ENCODE measurements around the gene CCL4. TPM values are rescaled to one million over a fixed set of nuclear protein-coding genes. Genes with fewer than 3 reads are reported as not detected.
"Not testable (repeated sequence)": the region's sequence is repeated elsewhere in the genome, so short reads cannot be mapped to it uniquely, and the experiment has no call there.

CCL4 gene
- total RNA-seq, 1 donor from 2014 or later = 23.4 TPM

DNA sequence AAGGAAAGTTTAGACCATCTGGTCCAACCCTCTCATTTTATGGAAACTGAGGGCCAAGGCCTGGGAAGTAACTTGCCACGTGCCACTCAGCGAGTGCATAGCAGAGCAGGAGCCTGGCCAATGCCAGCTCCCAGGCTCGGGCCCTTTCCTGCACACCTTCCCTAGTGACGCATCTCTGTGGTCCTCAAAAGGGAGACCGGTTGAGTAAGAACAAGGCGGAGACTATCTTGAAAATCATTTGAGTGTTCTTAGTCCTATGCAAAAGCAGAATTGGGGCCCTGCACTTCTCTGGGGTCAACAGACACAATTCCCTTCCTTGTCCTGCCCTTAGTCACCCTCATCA, 2.8 kb downstream of the CCL4 start:
- Histone ChIP-seq H3K27ac (ENCODE audit: low read depth, low read length) (no peak overlapping the region), H2AFZ (ENCODE audit: low read depth, low read length) (no peak overlapping the region), H3K4me1 (ENCODE audit: insufficient read depth, low read length) (no peaks in the 10 kb centered on the region), H3K36me3 (ENCODE audit: insufficient read depth, low read length) (no peaks in the 10 kb centered on the region), H3K9me3 (ENCODE audit: insufficient read depth, low read depth, low read length) (no peaks in the 10 kb centered on the region), H3K27me3 (ENCODE audit: insufficient read depth, low read length) (no peaks in the 10 kb centered on the region), H4K20me1 (ENCODE audit: insufficient read depth, low read length) (no peaks in the 10 kb centered on the region), H3K79me2 (ENCODE audit: insufficient read depth, low read length) (no peaks in the 10 kb centered on the region), H3K9ac (ENCODE audit: low read length) (no peak overlapping the region), H3K4me2 (ENCODE audit: low read length) (no peak overlapping the region), H3K4me3 (ENCODE audit: insufficient read depth, low read depth, low read length) (no peak overlapping the region)
- Mint-ChIP-seq H3K27ac (ENCODE audit: unreplicated experiment) (no peak overlapping the region), H3K27me3 (ENCODE audit: low read depth, unreplicated experiment) (peaks cover 27% of the 10 kb centered on the region), H3K4me1 (ENCODE audit: low read depth, unreplicated experiment) (no peaks in the 10 kb centered on the region), H3K9me3 (ENCODE audit: unreplicated experiment) (peaks cover 8% of the 10 kb centered on the region), H3K4me3 (ENCODE audit: unreplicated experiment) (no peak overlapping the region), H3K36me3 (ENCODE audit: low read depth, unreplicated experiment) (no peaks in the 10 kb centered on the region)
- DNase-seq (ENCODE audit: low read depth) (no peak), FAIRE-seq (no peak)
- TF ChIP-seq, protein P1, sequence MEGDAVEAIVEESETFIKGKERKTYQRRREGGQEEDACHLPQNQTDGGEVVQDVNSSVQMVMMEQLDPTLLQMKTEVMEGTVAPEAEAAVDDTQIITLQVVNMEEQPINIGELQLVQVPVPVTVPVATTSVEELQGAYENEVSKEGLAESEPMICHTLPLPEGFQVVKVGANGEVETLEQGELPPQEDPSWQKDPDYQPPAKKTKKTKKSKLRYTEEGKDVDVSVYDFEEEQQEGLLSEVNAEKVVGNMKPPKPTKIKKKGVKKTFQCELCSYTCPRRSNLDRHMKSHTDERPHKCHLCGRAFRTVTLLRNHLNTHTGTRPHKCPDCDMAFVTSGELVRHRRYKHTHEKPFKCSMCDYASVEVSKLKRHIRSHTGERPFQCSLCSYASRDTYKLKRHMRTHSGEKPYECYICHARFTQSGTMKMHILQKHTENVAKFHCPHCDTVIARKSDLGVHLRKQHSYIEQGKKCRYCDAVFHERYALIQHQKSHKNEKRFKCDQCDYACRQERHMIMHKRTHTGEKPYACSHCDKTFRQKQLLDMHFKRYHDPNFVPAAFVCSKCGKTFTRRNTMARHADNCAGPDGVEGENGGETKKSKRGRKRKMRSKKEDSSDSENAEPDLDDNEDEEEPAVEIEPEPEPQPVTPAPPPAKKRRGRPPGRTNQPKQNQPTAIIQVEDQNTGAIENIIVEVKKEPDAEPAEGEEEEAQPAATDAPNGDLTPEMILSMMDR (IDR thresholded peaks at IDR 0.05; ENCODE audit: insufficient read depth, low read depth, low read length) = no peak
- no peak for TF ChIP-seq EZH2 (IDR thresholded peaks at IDR 0.05; ENCODE audit: insufficient read depth, low read length)

DNA sequence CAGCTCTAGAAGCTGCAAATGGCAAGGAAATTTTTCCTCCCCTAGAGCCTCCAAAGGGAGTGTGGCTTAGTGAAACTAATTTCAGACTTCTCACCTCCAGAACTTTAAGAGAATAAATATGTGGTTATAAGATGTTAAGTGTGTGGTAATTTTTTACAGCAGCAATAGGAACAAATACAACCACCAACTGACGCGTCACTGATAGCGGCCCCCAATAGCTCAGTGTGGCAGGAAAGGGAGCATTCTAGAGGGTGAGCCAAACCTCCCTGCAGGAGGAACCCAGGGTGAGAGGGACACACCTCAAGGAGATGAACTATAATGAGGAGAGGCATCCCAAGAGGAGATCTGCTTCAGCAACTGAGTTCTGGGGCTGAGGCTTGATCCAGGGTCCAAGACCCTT, 4.0 kb downstream of the CCL4 start:
- Mint-ChIP-seq H3K27me3 (ENCODE audit: low read depth, unreplicated experiment) (peaks cover 27% of the 10 kb centered on the region), H3K4me3 (ENCODE audit: unreplicated experiment) (no peak overlapping the region), H3K9me3 (ENCODE audit: unreplicated experiment) (peaks cover 17% of the 10 kb centered on the region), H3K4me1 (ENCODE audit: low read depth, unreplicated experiment) (no peaks in the 10 kb centered on the region), H3K27ac (ENCODE audit: unreplicated experiment) (no peak overlapping the region), H3K36me3 (ENCODE audit: low read depth, unreplicated experiment) (no peaks in the 10 kb centered on the region)
- no peaks in the 10 kb centered on the region for H3K79me2 ChIP-seq (ENCODE audit: insufficient read depth, low read length)
- H3K4me1 ChIP-seq (ENCODE audit: insufficient read depth, low read length) = no peaks in the 10 kb centered on the region
- H3K27ac ChIP-seq (ENCODE audit: low read depth, low read length) = no peak overlapping the region
- no peaks in the 10 kb centered on the region for H3K36me3 ChIP-seq (ENCODE audit: insufficient read depth, low read length)
- H3K9me3 ChIP-seq (ENCODE audit: insufficient read depth, low read depth, low read length) = no peaks in the 10 kb centered on the region
- no peak overlapping the region for H3K4me3 ChIP-seq (ENCODE audit: insufficient read depth, low read depth, low read length)
- no peak overlapping the region for H2AFZ ChIP-seq (ENCODE audit: low read depth, low read length)
- no peak overlapping the region for H3K4me2 ChIP-seq (ENCODE audit: low read length)
- TF ChIP-seq EZH2 (IDR thresholded peaks at IDR 0.05; ENCODE audit: insufficient read depth, low read length) = no peak
- TF ChIP-seq, protein P1 (IDR thresholded peaks at IDR 0.05; ENCODE audit: insufficient read depth, low read depth, low read length) = no peak
- H3K9ac ChIP-seq (ENCODE audit: low read length) = no peak overlapping the region
- DNase-seq (ENCODE audit: low read depth) (no peak), FAIRE-seq (no peak)
- H4K20me1 ChIP-seq (ENCODE audit: insufficient read depth, low read length) = no peaks in the 10 kb centered on the region
- H3K27me3 ChIP-seq (ENCODE audit: insufficient read depth, low read length) = no peaks in the 10 kb centered on the region

DNA sequence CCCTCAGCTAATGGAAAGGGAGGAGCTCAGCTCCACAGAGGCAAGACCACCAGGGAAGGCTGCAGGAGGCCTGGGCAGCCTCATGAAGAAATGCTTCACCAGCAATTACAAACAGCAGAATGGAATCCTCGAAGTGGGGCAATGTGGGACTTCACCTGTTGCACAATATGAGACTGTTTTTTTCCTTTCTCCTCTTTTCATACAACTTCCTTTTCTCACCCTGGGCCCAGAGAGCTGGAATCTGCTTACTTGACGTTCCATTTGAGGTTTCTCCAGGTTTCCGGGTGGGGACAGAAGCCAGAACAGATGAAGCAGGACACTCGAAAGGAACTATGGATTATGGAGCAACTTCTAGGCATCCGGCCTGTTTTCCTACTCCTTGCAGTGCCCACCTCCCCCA, 4.6 kb downstream of the CCL4 start:
- not testable (repeated sequence) for H3K27ac Mint-ChIP-seq (ENCODE audit: unreplicated experiment); H3K27me3 ChIP-seq (ENCODE audit: insufficient read depth, low read length); H3K27ac ChIP-seq (ENCODE audit: low read depth, low read length); H3K9ac ChIP-seq (ENCODE audit: low read length); DNase-seq (ENCODE audit: low read depth); H2AFZ ChIP-seq (ENCODE audit: low read depth, low read length); H3K9me3 ChIP-seq (ENCODE audit: insufficient read depth, low read depth, low read length); H3K36me3 ChIP-seq (ENCODE audit: insufficient read depth, low read length); H3K4me1 Mint-ChIP-seq (ENCODE audit: low read depth, unreplicated experiment); H4K20me1 ChIP-seq (ENCODE audit: insufficient read depth, low read length); H3K4me2 ChIP-seq (ENCODE audit: low read length); FAIRE-seq; H3K4me3 Mint-ChIP-seq (ENCODE audit: unreplicated experiment); H3K4me3 ChIP-seq (ENCODE audit: insufficient read depth, low read depth, low read length); H3K79me2 ChIP-seq (ENCODE audit: insufficient read depth, low read length); H3K4me1 ChIP-seq (ENCODE audit: insufficient read depth, low read length); H3K36me3 Mint-ChIP-seq (ENCODE audit: low read depth, unreplicated experiment)
- peaks cover 19% of the 10 kb centered on the region for H3K9me3 Mint-ChIP-seq (ENCODE audit: unreplicated experiment)
- H3K27me3 Mint-ChIP-seq (ENCODE audit: low read depth, unreplicated experiment) = peaks cover 27% of the 10 kb centered on the region

All from astrocyte (in vitro differentiated cells and primary cell).